Measurements from ENCODE around the gene POLR3A.

Gene POLR3A

DNA sequence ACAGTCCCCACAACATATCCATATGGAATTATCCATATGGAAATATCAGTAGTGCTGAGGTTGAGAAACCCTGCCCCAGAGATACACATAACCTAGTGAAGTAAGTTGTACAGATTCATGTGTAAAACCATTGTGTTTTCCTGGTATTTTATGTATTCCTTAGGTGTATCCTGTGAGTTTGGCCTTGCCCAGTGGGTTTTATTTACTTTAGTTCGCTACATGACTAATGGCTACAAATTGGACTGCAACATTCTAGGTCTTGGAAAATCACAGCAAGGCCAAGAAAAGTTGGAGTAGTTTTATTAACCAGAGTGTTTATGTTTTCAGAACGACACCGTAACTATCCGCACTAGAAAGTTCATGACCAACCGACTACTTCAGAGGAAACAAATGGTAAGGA is 5.7 kb upstream of the POLR3A start:
- Histone ChIP-seq H3K27me3 (ENCODE audit: low read length) (no peaks in the 10 kb centered on the region), H3K36me3 (ENCODE audit: low read length) (peaks cover 47% of the 10 kb centered on the region), H4K20me1 (ENCODE audit: low read depth, low read length) (peaks cover 52% of the 10 kb centered on the region), H3K4me3 (ENCODE audit: insufficient read depth, low read length, poor library complexity, severe bottlenecking) (peak overlapping the region; percentile 98), H3K79me2 (ENCODE audit: insufficient read depth, low read length) (peaks cover 59% of the 10 kb centered on the region), H3K4me2 (ENCODE audit: low read depth, low read length, poor library complexity, severe bottlenecking) (peak overlapping the region; percentile 68), H3K9me3 (ENCODE audit: insufficient read depth, low read length) (no peaks in the 10 kb centered on the region), H3K9ac (ENCODE audit: low read length) (peak overlapping the region; percentile 88), H2AFZ (ENCODE audit: low read depth, low read length, severe bottlenecking) (no peak overlapping the region), H3F3A (ENCODE audit: insufficient read depth) (peaks cover 31% of the 10 kb centered on the region), H3K9me2 (replicated peaks; ENCODE audit: insufficient read depth, low read length) (no peaks in the 10 kb centered on the region), H3K27ac (ENCODE audit: low read depth, low read length) (0 out of 2 replicates have a peak overlapping the region, but pooled peaks have one; percentile 67)
- TF ChIP-seq, protein P1, sequence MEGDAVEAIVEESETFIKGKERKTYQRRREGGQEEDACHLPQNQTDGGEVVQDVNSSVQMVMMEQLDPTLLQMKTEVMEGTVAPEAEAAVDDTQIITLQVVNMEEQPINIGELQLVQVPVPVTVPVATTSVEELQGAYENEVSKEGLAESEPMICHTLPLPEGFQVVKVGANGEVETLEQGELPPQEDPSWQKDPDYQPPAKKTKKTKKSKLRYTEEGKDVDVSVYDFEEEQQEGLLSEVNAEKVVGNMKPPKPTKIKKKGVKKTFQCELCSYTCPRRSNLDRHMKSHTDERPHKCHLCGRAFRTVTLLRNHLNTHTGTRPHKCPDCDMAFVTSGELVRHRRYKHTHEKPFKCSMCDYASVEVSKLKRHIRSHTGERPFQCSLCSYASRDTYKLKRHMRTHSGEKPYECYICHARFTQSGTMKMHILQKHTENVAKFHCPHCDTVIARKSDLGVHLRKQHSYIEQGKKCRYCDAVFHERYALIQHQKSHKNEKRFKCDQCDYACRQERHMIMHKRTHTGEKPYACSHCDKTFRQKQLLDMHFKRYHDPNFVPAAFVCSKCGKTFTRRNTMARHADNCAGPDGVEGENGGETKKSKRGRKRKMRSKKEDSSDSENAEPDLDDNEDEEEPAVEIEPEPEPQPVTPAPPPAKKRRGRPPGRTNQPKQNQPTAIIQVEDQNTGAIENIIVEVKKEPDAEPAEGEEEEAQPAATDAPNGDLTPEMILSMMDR (IDR thresholded peaks at IDR 0.05; ENCODE audit: insufficient read depth, low read length, poor library complexity, severe bottlenecking), result no peak
- TF ChIP-seq EZH2phosphoT487 (conservative IDR thresholded peaks at IDR 0.05; ENCODE audit: low read length), result no peak

- peaks cover 54% of the 10 kb centered on the region for H3K79me2 ChIP-seq (ENCODE audit: insufficient read depth, low read length)
- peak within 1 kb of the TSS; percentile 90 for H3K4me2 ChIP-seq (ENCODE audit: low read depth, low read length, poor library complexity, severe bottlenecking)
- H3K4me3 ChIP-seq (ENCODE audit: insufficient read depth, low read length, poor library complexity, severe bottlenecking), result peak within 1 kb of the TSS; percentile 98
- no peaks in the 10 kb centered on the region for H3K9me2 ChIP-seq (replicated peaks; ENCODE audit: insufficient read depth, low read length)
- peak within 1 kb of the TSS; percentile 88 for H3K9ac ChIP-seq (ENCODE audit: low read length)
- H2AFZ ChIP-seq (ENCODE audit: low read depth, low read length, severe bottlenecking), result peak within 1 kb of the TSS; percentile 82
- H4K20me1 ChIP-seq (ENCODE audit: low read depth, low read length), result peaks cover 40% of the 10 kb centered on the region
- H3K9me3 ChIP-seq (ENCODE audit: insufficient read depth, low read length), result no peaks in the 10 kb centered on the region
- H3K27ac ChIP-seq (ENCODE audit: low read depth, low read length), result peak within 1 kb of the TSS; percentile 67
- peaks cover 37% of the 10 kb centered on the region for H3K36me3 ChIP-seq (ENCODE audit: low read length)
- H3F3A ChIP-seq (ENCODE audit: insufficient read depth), result peaks cover 29% of the 10 kb centered on the region
- H3K27me3 ChIP-seq (ENCODE audit: low read length), result no peaks in the 10 kb centered on the region
- TF ChIP-seq EZH2phosphoT487 (conservative IDR thresholded peaks at IDR 0.05; ENCODE audit: low read length), result no peak
- TF ChIP-seq, protein P1 (IDR thresholded peaks at IDR 0.05; ENCODE audit: insufficient read depth, low read length, poor library complexity, severe bottlenecking), result no peak
Observed at GRCh38 chr10:78033637-78034470, 4.5 kb upstream of the POLR3A start, which contains the start of gene RPS24. Gene RPS24 (plus strand): TSS chr10:78033863. CDS start chr10:78033902, 39 bp downstream.

GRCh38 chr10:78033387-78033636 is 4.0 kb upstream of the POLR3A start:
- peak overlapping the region; percentile 39; the same call in 1 of the 2 replicates for H3K27ac ChIP-seq (ENCODE audit: low read depth, low read length)
- TF ChIP-seq EZH2phosphoT487 (conservative IDR thresholded peaks at IDR 0.05; ENCODE audit: low read length), result no peak
- TF ChIP-seq, protein P1 (IDR thresholded peaks at IDR 0.05; ENCODE audit: insufficient read depth, low read length, poor library complexity, severe bottlenecking), result no peak
- H4K20me1 ChIP-seq (ENCODE audit: low read depth, low read length), result peaks cover 35% of the 10 kb centered on the region
- no peaks in the 10 kb centered on the region for H3K9me3 ChIP-seq (ENCODE audit: insufficient read depth, low read length)
- H3K9ac ChIP-seq (ENCODE audit: low read length), result peak overlapping the region; percentile 47; the same call in 1 of the 2 replicates
- H3K27me3 ChIP-seq (ENCODE audit: low read length), result no peaks in the 10 kb centered on the region
- H3K79me2 ChIP-seq (ENCODE audit: insufficient read depth, low read length), result peaks cover 55% of the 10 kb centered on the region
- peaks cover 37% of the 10 kb centered on the region for H3K36me3 ChIP-seq (ENCODE audit: low read length)
- peak overlapping the region; percentile 55 for H3K4me3 ChIP-seq (ENCODE audit: insufficient read depth, low read length, poor library complexity, severe bottlenecking)
- H3K4me2 ChIP-seq (ENCODE audit: low read depth, low read length, poor library complexity, severe bottlenecking), result peak overlapping the region; percentile 90
- peaks cover 28% of the 10 kb centered on the region for H3F3A ChIP-seq (ENCODE audit: insufficient read depth)
- H2AFZ ChIP-seq (ENCODE audit: low read depth, low read length, severe bottlenecking), result peak overlapping the region; percentile 82
- H3K9me2 ChIP-seq (replicated peaks; ENCODE audit: insufficient read depth, low read length), result no peaks in the 10 kb centered on the region

Data from SU-DHL-6 (cell line).